ENCODE data around the gene GHDC. TPM values are rescaled to one million over a fixed set of nuclear protein-coding genes. Genes with fewer than 3 reads are reported as not detected.

Gene GHDC
- total RNA-seq, 6 experiments from 2014 or later, result 8.8 to 23.9 (median 12.8) TPM

- peaks cover 0 to 29% (median 6%) of the 10 kb centered on the region in 4 donors for H3K4me1 ChIP-seq
- 87% methylated on average over 8 of the region's 8 CpGs for WGBS (ENCODE audit: insufficient coverage, low coverage, low lambda C conversion rate, missing lambda C conversion rate)
- H3K27me3 ChIP-seq, result no peaks in the 10 kb centered on the region
- intact Hi-C loops (cut with DNase I), result no loop called here
- no peak overlapping the region for H3K4me3 ChIP-seq
- no peak for TF ChIP-seq POLR2A (IDR thresholded peaks at IDR 0.05)
- no peak for TF ChIP-seq CTCF (IDR thresholded peaks at IDR 0.05)
- DNase-seq (no peak), ATAC-seq (no peak)
- no peaks in the 10 kb centered on the region for H3K9me3 ChIP-seq
- no peak overlapping the region for H3K27ac ChIP-seq
- no peaks in the 10 kb centered on the region for H3K36me3 ChIP-seq
These were observed 3.4 kb upstream of the GHDC start for GRCh38 chr17:42197564-42198156.

DNA sequence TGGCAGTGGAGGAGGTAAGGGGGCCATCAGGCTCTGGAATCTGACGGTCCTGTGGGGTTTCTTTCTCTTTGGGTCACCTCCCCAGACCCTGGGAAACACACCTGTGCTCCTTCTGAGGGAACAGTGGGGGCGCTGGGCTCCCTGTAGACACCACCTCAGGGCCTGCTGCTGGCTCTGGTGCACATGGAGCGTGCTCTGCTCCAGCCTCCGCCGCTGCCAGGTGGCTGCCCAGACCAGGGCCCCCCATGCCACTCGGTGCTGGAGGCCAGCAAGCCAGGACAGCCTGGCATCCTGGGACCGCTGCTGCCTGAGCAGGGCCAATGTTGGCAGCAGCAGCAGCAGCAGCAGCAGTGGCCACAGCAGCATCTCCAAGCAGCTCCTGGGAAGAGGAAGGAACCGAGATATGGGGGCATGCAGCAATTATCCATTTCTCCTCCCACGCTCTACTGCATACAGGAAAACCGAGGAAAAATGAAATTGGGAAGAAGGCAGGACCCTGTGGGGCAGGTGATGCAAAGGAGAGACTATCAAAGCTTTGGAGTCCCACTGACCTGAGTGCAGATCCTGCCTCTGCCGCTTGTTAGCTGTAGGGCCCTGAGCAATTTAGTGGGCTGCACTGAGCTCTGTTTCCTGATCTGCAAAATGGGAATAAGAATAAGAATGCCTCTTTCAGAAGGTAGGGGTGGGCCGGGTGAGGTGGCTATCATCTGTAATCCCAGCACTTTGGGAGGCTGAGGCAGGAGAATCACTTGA, 902 bp downstream of the GHDC start:
- 52% methylated on average over 5 of the region's 12 CpGs for WGBS (ENCODE audit: insufficient coverage, low coverage, low lambda C conversion rate, missing lambda C conversion rate)
- Histone ChIP-seq H3K4me3 (peak overlapping the region; percentile 58 to 82 (median 75)), H3K27ac (peak overlapping the region in 1 of 3 donors; percentile 62)

DNA sequence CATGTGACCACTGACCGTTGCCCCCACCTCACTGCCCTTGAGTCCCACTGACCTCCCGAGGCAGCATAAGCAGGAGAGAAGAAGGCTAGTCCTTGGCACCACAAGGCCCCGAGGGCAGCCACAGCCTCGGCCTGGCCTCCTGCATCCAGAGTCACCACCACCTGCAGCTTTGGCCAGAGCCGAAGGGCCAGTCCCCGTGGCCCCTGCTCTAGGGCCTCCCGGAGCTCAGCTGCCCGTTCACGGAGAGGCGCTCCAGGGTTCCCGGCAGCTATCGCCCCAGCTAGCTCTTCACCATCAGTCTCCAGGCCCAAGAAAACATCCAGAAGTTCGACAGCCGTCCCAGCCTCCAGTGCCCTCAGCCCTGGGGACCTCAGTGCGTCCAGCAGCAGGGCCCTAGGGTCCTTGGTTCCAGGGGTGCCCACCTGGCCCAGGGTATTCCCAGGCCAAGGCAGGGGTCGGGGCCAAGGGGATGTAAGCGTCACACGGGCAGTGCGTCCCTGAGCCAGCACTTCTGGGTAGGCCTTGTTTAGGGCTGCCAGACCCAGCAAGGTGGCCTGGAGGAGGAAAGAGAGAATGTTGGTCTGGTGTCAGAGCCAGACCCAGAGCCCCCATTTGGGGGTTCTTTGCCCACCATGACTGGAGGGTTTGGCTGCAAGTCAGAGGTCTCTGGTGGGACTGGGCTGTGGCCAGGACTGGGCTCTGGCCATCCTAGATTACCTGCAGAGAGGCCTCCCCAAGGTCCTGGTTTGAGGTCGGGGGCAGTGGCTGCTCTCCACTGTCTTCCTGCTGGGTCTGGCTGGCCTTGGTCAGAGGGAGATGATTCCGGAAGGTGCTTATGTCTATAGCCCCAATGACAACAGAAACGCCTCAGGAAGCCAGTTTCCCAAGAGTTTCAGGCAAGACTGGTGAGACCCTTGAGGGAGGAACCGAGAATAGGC, 1.8 kb downstream of the GHDC start:
- Histone ChIP-seq H3K27ac (no peak overlapping the region), H3K4me3 (no peak overlapping the region), H3K27me3 (no peaks in the 10 kb centered on the region), H3K36me3 (no peaks in the 10 kb centered on the region), H3K4me1 (peaks cover 0 to 13% (median 2%) of the 10 kb centered on the region in 4 donors), H3K9me3 (no peaks in the 10 kb centered on the region)
- TF ChIP-seq POLR2A (IDR thresholded peaks at IDR 0.05) (no peak), CTCF (IDR thresholded peaks at IDR 0.05) (no peak)
- ATAC-seq (no peak), DNase-seq (no peak)
- WGBS (ENCODE audit: insufficient coverage, low coverage, low lambda C conversion rate, missing lambda C conversion rate), result 95% methylated on average over 4 of the region's 23 CpGs
- intact Hi-C loops (cut with DNase I), result no loop called here

More for the DNA sequence above, 902 bp downstream of the GHDC start:
- ATAC-seq, result no peak
- DNase-seq, result no peak
- Histone ChIP-seq H3K4me1 (peaks cover 0 to 13% (median 2%) of the 10 kb centered on the region in 4 donors), H3K27me3 (no peaks in the 10 kb centered on the region), H3K9me3 (no peaks in the 10 kb centered on the region), H3K36me3 (no peaks in the 10 kb centered on the region)
- intact Hi-C loops (cut with DNase I), result no loop called here
- TF ChIP-seq POLR2A (IDR thresholded peaks at IDR 0.05) (no peak), CTCF (IDR thresholded peaks at IDR 0.05) (no peak)

DNA sequence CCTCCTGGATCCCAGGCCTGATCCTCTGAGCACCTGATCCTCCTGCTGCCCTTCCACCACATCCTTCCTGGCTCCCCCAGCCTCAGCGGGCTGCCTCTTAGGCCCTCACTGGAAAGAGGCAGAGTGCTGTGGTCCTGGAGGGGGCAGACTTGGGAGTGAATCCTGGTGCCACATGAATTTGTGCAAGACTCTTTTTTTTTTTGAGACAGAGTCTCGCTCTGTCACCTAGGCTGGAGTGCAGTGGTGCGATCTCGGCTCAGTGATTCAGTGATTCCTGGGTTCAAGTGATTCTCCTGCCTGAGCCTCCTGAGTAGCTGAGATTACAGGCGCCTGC, 3.1 kb downstream of the GHDC start:
- intact Hi-C loops (cut with DNase I), result no loop called here
- ATAC-seq, result no peak
- no peak overlapping the region for H3K27ac ChIP-seq
- H3K4me1 ChIP-seq, result peaks cover 0 to 13% (median 2%) of the 10 kb centered on the region in 4 donors
- no peak for TF ChIP-seq CTCF (IDR thresholded peaks at IDR 0.05)
- TF ChIP-seq POLR2A (IDR thresholded peaks at IDR 0.05), result no peak
- no peaks in the 10 kb centered on the region for H3K27me3 ChIP-seq
- no peak overlapping the region for H3K4me3 ChIP-seq
- WGBS (ENCODE audit: insufficient coverage, low coverage, low lambda C conversion rate, missing lambda C conversion rate), result 100% methylated on average over 2 of the region's 5 CpGs
- no peaks in the 10 kb centered on the region for H3K9me3 ChIP-seq
- no peak for DNase-seq
- no peaks in the 10 kb centered on the region for H3K36me3 ChIP-seq

All from right lobe of liver (tissue), 6 donors.